ENCODE data around the gene ALDH1A2. TPM values are rescaled to one million over a fixed set of nuclear protein-coding genes. Genes with fewer than 3 reads are reported as not detected.
"Not testable (repeated sequence)": the region's sequence is repeated elsewhere in the genome, so short reads cannot be mapped to it uniquely, and the experiment has no call there.

ALDH1A2 gene
- total RNA-seq, 1 donor from 2014 or later: 49.4 TPM

GRCh38 chr15:58039079-58040035 is 26.2 kb downstream of the ALDH1A2 start:
- Histone ChIP-seq H3K27ac (no peak overlapping the region), H3K4me1 (peaks cover 16% of the 10 kb centered on the region), H3K27me3 (ENCODE audit: low read depth) (peaks cover 7% of the 10 kb centered on the region), H3K9me3 (no peaks in the 10 kb centered on the region), H3K4me3 (no peak overlapping the region), H3K36me3 (no peaks in the 10 kb centered on the region)
- ATAC-seq (no peak), DNase-seq (no peak)
- intact Hi-C loops (cut with DNase I): no loop called here
- no peak for TF ChIP-seq CTCF (IDR thresholded peaks at IDR 0.05)

- Histone ChIP-seq H3K4me3 (no peak overlapping the region), H3K9me3 (no peaks in the 10 kb centered on the region), H3K4me1 (peaks cover 16% of the 10 kb centered on the region), H3K36me3 (no peaks in the 10 kb centered on the region), H3K27me3 (ENCODE audit: low read depth) (peaks cover 1% of the 10 kb centered on the region), H3K27ac (no peak overlapping the region)
- ATAC-seq (peak; percentile 46 to 63), DNase-seq (no peak)
- intact Hi-C loops (cut with DNase I): no loop called here
- TF ChIP-seq CTCF (IDR thresholded peaks at IDR 0.05): no peak
Measured at GRCh38 chr15:58038426-58039078, 27.0 kb downstream of the ALDH1A2 start.

GRCh38 chr15:58037723-58038301 is 27.7 kb downstream of the ALDH1A2 start:
- H3K4me3 ChIP-seq: no peak overlapping the region
- intact Hi-C loops (cut with DNase I): no loop called here
- DNase-seq (no peak), ATAC-seq (no peak)
- no peak overlapping the region for H3K27ac ChIP-seq
- no peaks in the 10 kb centered on the region for H3K27me3 ChIP-seq (ENCODE audit: low read depth)
- no peak for TF ChIP-seq CTCF (IDR thresholded peaks at IDR 0.05)
- no peaks in the 10 kb centered on the region for H3K36me3 ChIP-seq
- H3K9me3 ChIP-seq: no peaks in the 10 kb centered on the region
- peaks cover 16% of the 10 kb centered on the region for H3K4me1 ChIP-seq

GRCh38 chr15:58036579-58036978 is 28.9 kb downstream of the ALDH1A2 start:
- Histone ChIP-seq H3K4me1 (peaks cover 16% of the 10 kb centered on the region), H3K4me3 (no peak overlapping the region), H3K36me3 (no peaks in the 10 kb centered on the region), H3K27ac (no peak overlapping the region), H3K9me3 (no peaks in the 10 kb centered on the region), H3K27me3 (ENCODE audit: low read depth) (no peaks in the 10 kb centered on the region)
- ATAC-seq (no peak), DNase-seq (no peak)
- intact Hi-C loops (cut with DNase I): no loop called here
- no peak for TF ChIP-seq CTCF (IDR thresholded peaks at IDR 0.05)

- ATAC-seq; H3K27me3 ChIP-seq (ENCODE audit: low read depth); H3K4me3 ChIP-seq; intact Hi-C loops (cut with DNase I); H3K4me1 ChIP-seq; H3K36me3 ChIP-seq; DNase-seq; H3K27ac ChIP-seq: not testable (repeated sequence)
- H3K9me3 ChIP-seq: peaks cover 33% of the 10 kb centered on the region
Measured at GRCh38 chr15:58028392-58028791, 37.1 kb downstream of the ALDH1A2 start.

All from lower lobe of right lung (tissue), 2 donors.